ENCODE data around the gene CST9L. TPM values are rescaled to one million over a fixed set of nuclear protein-coding genes. Genes with fewer than 3 reads are reported as not detected.

CST9L gene
- total and polyA plus RNA-seq, 2 of the 13 experiments (the other 11 are each of a cell fraction or from before 2014, with no cell fraction given): 0.15 TPM; not detected in 1

- TF ChIP-seq ZNF770 (CRISPR knock-in tag; IDR thresholded peaks at IDR 0.05): no peak
- TF ChIP-seq ZIK1 (CRISPR knock-in tag; IDR thresholded peaks at IDR 0.05; ENCODE audit: borderline replicate concordance, low read depth): no peak
- no peak for TF ChIP-seq ZNF33A (CRISPR knock-in tag; IDR thresholded peaks at IDR 0.05; ENCODE audit: borderline replicate concordance)
- TF ChIP-seq, protein P1, sequence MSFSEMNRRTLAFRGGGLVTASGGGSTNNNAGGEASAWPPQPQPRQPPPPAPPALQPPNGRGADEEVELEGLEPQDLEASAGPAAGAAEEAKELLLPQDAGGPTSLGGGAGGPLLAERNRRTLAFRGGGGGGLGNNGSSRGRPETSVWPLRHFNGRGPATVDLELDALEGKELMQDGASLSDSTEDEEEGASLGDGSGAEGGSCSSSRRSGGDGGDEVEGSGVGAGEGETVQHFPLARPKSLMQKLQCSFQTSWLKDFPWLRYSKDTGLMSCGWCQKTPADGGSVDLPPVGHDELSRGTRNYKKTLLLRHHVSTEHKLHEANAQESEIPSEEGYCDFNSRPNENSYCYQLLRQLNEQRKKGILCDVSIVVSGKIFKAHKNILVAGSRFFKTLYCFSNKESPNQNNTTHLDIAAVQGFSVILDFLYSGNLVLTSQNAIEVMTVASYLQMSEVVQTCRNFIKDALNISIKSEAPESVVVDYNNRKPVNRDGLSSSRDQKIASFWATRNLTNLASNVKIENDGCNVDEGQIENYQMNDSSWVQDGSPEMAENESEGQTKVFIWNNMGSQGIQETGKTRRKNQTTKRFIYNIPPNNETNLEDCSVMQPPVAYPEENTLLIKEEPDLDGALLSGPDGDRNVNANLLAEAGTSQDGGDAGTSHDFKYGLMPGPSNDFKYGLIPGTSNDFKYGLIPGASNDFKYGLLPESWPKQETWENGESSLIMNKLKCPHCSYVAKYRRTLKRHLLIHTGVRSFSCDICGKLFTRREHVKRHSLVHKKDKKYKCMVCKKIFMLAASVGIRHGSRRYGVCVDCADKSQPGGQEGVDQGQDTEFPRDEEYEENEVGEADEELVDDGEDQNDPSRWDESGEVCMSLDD (CRISPR knock-in tag; IDR thresholded peaks at IDR 0.05; ENCODE audit: borderline replicate concordance): no peak
These were observed 26.5 kb downstream of the CST9L start (continued) for GRCh38 chr20:23541776-23542175.

DNA sequence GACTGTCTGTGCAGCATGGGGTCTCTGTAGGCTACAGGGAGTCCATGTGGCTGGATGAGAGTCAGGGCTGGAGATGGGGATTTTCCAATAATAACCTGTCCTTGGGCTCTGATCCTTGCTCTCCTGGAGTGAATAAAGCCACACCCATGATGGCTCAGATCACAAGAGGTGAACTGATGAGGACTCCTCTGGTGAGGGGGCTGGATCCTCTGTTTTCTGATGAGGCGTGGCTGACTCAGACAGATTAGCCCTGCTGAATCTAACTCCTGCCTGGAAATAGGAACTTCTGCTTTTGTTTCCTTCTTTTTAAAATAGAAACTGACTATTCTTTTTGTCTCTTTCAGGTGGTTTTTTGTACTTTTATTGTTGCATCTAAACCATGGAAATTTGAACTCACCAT is 27.0 kb downstream of the CST9L start:
- no TSS peak for BruUV-seq (replicated peaks)
- no peak overlapping the region for H3K27ac ChIP-seq (ENCODE audit: extremely low read length, insufficient read depth, low read length)
- CTCF ChIA-PET (ENCODE audit: low intra/inter-chr PET ratio, low total read pairs): no interaction called here
- no peak overlapping the region for H3K9ac ChIP-seq (ENCODE audit: insufficient read depth, low read depth, low read length)
- H3K27me3 ChIP-seq (ENCODE audit: control insufficient read depth in 1 of 2, insufficient read depth in 2 of 2, low read length in 2 of 2): peaks cover 1 to 9% of the 10 kb centered on the region in 2 experiments; a peak in 2 of 5 replicates
- no peaks in the 10 kb centered on the region for H3K36me3 ChIP-seq (replicated peaks in 1 of 2; ENCODE audit: control insufficient read depth in 1 of 2, insufficient read depth in 2 of 2, low read length in 2 of 2)
- no peak overlapping the region for H3K4me2 ChIP-seq (ENCODE audit: low read depth, low read length)
- H3K4me3 ChIP-seq (replicated peaks in 1 of 3; ENCODE audit: insufficient read depth in 1 of 3, low read depth in 2 of 3, low read length in 3 of 3): no peak overlapping the region
- H4K20me1 ChIP-seq (ENCODE audit: insufficient read depth, low read length): no peaks in the 10 kb centered on the region
- H3K9me3 ChIP-seq (ENCODE audit: low read length): no peaks in the 10 kb centered on the region
- peak; percentile 31; the same call in 1 of the 2 replicates for TF ChIP-seq HNF4A (CRISPR knock-in tag; IDR thresholded peaks at IDR 0.05)
- 0 out of 2 replicates have a peak, but pooled peaks have one; percentile 28 for TF ChIP-seq ESRRA (CRISPR knock-in tag; IDR thresholded peaks at IDR 0.05; ENCODE audit: low read depth)
- no peak for TF ChIP-seq ZIK1 (CRISPR knock-in tag; IDR thresholded peaks at IDR 0.05; ENCODE audit: borderline replicate concordance, low read depth)
- in situ Hi-C loops (cut with HindIII; ENCODE audit: extremely low pct_ligation_motif_present, low pct_unique_long_range_greater_than_20kb): no loop called here
- H2AFZ ChIP-seq (ENCODE audit: low read length): no peak overlapping the region
- ATAC-seq (peak; percentile 85), FAIRE-seq (no peak), DNase-seq (ENCODE audit: low spot score) (peak; percentile 43)
- intact Hi-C loops (cut with micrococcal nuclease; ENCODE audit: unreplicated experiment): no loop called here
- no peaks in the 10 kb centered on the region for H3K79me2 ChIP-seq (ENCODE audit: insufficient read depth, low read length)
- WGBS (ENCODE audit: low lambda C conversion rate): 5% methylated on average over 1 of the region's 1 CpG
- POLR2A ChIA-PET: no interaction called here
- H3K4me1 ChIP-seq (ENCODE audit: insufficient read depth, low read length): peaks cover 11% of the 10 kb centered on the region
